ENCODE data around the gene JADE3. TPM values are rescaled to one million over a fixed set of nuclear protein-coding genes. Genes with fewer than 3 reads are reported as not detected.

The JADE3 gene
- polyA plus RNA-seq, 1 donor (not counting 4 experiments of a cell fraction or from before 2014, with no cell fraction given), result 8.2 TPM

DNA sequence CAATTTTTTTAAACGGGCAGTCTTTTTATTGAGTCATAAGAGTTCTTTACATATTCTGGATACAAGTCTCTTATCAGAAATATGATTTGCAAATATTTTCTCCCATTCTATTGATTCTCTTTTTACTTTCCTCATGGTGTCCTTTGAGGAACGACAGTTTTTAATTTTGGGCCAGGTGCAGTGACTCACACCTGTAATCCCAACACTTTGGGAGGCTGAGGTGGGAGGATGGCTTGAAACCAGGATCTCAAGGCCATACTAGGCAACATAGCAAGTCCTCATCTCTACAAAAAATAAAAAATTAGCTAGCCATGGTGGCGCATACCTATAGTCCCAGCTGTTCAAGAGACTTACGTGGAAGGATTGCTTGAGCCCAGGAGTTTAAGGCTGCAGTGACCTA lies 99.9 kb downstream of the JADE3 start:
- Histone ChIP-seq H3K27me3 (ENCODE audit: control insufficient read depth, extremely low read depth, insufficient read depth, low read length) (no peaks in the 10 kb centered on the region), H4K20me1 (ENCODE audit: control insufficient read depth, extremely low read depth, insufficient read depth, low read length) (no peaks in the 10 kb centered on the region), H3K9me1 (ENCODE audit: control insufficient read depth, extremely low read depth, insufficient read depth, low read length) (no peaks in the 10 kb centered on the region), H3K4me1 (ENCODE audit: control insufficient read depth, extremely low read depth, insufficient read depth, low read length) (no peaks in the 10 kb centered on the region), H3K4me2 (ENCODE audit: control insufficient read depth, extremely low read depth, insufficient read depth, low read depth, low read length) (no peak overlapping the region), H2AFZ (ENCODE audit: control insufficient read depth, low read length) (no peak overlapping the region), H3K9me3 (ENCODE audit: control insufficient read depth, low read depth, low read length) (no peaks in the 10 kb centered on the region), H3K4me3 (ENCODE audit: control insufficient read depth in 2 of 3, extremely low read depth in 1 of 3, insufficient read depth in 2 of 3, low read depth in 1 of 3, low read length in 3 of 3) (no peak overlapping the region), H3K9ac (ENCODE audit: control insufficient read depth, extremely low read depth, insufficient read depth, low read length) (no peak overlapping the region), H3K27ac (ENCODE audit: control insufficient read depth, insufficient read depth, low read length) (no peak overlapping the region), H3K36me3 (ENCODE audit: control insufficient read depth in 2 of 2, extremely low read depth in 1 of 2, insufficient read depth in 2 of 2, low read length in 2 of 2) (no peaks in the 10 kb centered on the region), H3K79me2 (ENCODE audit: control insufficient read depth, insufficient read depth, low read length) (no peaks in the 10 kb centered on the region)
- FAIRE-seq, result no peak
- no peak for TF ChIP-seq EZH2 (IDR thresholded peaks at IDR 0.05; ENCODE audit: low read length)
- TF ChIP-seq, protein P1, sequence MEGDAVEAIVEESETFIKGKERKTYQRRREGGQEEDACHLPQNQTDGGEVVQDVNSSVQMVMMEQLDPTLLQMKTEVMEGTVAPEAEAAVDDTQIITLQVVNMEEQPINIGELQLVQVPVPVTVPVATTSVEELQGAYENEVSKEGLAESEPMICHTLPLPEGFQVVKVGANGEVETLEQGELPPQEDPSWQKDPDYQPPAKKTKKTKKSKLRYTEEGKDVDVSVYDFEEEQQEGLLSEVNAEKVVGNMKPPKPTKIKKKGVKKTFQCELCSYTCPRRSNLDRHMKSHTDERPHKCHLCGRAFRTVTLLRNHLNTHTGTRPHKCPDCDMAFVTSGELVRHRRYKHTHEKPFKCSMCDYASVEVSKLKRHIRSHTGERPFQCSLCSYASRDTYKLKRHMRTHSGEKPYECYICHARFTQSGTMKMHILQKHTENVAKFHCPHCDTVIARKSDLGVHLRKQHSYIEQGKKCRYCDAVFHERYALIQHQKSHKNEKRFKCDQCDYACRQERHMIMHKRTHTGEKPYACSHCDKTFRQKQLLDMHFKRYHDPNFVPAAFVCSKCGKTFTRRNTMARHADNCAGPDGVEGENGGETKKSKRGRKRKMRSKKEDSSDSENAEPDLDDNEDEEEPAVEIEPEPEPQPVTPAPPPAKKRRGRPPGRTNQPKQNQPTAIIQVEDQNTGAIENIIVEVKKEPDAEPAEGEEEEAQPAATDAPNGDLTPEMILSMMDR (optimal IDR thresholded peaks at IDR 0.05 in 1 of 3, IDR thresholded peaks at IDR 0.05 in 1 of 3, conservative IDR thresholded peaks at IDR 0.05 in 1 of 3; ENCODE audit: extremely low read depth in 1 of 3, insufficient read depth in 2 of 3, low read length in 3 of 3), result no peak
- no peak for DNase-seq (ENCODE audit: low read depth, low spot score)
- dilution Hi-C loops (cut with MboI; ENCODE audit: extremely low pct_ligation_motif_present, low sequenced_read_pairs), result no loop called here

DNA sequence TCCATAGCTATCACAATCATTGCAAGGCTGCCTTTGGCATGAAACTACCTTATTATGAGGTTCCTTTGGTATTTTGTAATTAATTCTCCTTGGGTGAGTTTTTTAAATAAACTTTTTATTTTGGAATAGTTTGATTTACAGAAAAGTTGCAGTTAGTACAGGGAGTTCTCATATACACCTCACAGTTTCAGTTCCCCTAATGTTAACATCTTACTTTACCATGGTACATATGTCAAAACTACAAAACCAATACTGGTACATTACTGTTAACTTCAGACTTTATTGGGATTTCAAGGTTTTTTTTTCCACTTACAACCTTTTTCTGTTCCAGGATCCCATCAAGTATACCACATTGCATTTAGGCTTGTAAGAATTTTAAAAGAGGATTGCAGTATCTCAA lies 114.0 kb downstream of the JADE3 start:
- H3K9ac ChIP-seq (ENCODE audit: control insufficient read depth, extremely low read depth, insufficient read depth, low read length), result no peak overlapping the region
- FAIRE-seq (no peak), DNase-seq (ENCODE audit: low read depth, low spot score) (no peak)
- TF ChIP-seq, protein P1 (optimal IDR thresholded peaks at IDR 0.05 in 1 of 3, IDR thresholded peaks at IDR 0.05 in 1 of 3, conservative IDR thresholded peaks at IDR 0.05 in 1 of 3; ENCODE audit: extremely low read depth in 1 of 3, insufficient read depth in 2 of 3, low read length in 3 of 3), result no peak
- TF ChIP-seq EZH2 (IDR thresholded peaks at IDR 0.05; ENCODE audit: low read length), result no peak
- no peaks in the 10 kb centered on the region for H3K36me3 ChIP-seq (ENCODE audit: control insufficient read depth in 2 of 2, extremely low read depth in 1 of 2, insufficient read depth in 2 of 2, low read length in 2 of 2)
- dilution Hi-C loops (cut with MboI; ENCODE audit: extremely low pct_ligation_motif_present, low sequenced_read_pairs), result no loop called here
- no peak overlapping the region for H3K4me2 ChIP-seq (ENCODE audit: control insufficient read depth, extremely low read depth, insufficient read depth, low read depth, low read length)
- no peaks in the 10 kb centered on the region for H3K9me1 ChIP-seq (ENCODE audit: control insufficient read depth, extremely low read depth, insufficient read depth, low read length)
- H2AFZ ChIP-seq (ENCODE audit: control insufficient read depth, low read length), result no peak overlapping the region
- no peak overlapping the region for H3K27ac ChIP-seq (ENCODE audit: control insufficient read depth, insufficient read depth, low read length)
- H3K4me1 ChIP-seq (ENCODE audit: control insufficient read depth, extremely low read depth, insufficient read depth, low read length), result no peaks in the 10 kb centered on the region
- no peaks in the 10 kb centered on the region for H3K27me3 ChIP-seq (ENCODE audit: control insufficient read depth, extremely low read depth, insufficient read depth, low read length)
- no peak overlapping the region for H3K4me3 ChIP-seq (ENCODE audit: control insufficient read depth in 2 of 3, extremely low read depth in 1 of 3, insufficient read depth in 2 of 3, low read depth in 1 of 3, low read length in 3 of 3)
- H4K20me1 ChIP-seq (ENCODE audit: control insufficient read depth, extremely low read depth, insufficient read depth, low read length), result no peaks in the 10 kb centered on the region
- no peaks in the 10 kb centered on the region for H3K9me3 ChIP-seq (ENCODE audit: control insufficient read depth, low read depth, low read length)
- no peaks in the 10 kb centered on the region for H3K79me2 ChIP-seq (ENCODE audit: control insufficient read depth, insufficient read depth, low read length)

Data from keratinocyte (primary cell).